ENCODE results near the gene NOC2L. TPM values are rescaled to one million over a fixed set of nuclear protein-coding genes. Genes with fewer than 3 reads are reported as not detected.

Gene NOC2L
- total RNA-seq, 1 donor from 2014 or later, result 50.6 TPM

DNA sequence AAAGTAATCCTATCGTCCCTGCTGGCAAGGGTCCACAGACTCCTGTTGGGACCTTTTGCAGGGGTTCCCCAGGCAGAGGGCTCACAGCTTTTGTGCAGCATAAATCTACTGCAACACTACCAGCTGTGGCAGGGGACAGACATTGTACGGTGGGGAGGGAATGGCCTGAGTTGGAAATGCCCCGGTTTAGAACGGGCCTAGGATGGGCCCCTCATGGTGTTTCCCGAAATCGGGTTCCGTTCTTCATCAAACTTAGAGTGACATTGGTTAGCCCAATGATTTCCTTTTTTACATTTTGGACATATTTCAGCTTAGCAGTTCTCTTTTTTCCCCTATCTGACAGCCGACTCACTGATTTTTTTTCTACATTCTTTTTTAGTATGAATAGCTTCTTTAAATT, 61.8 kb downstream of the NOC2L start:
- Mint-ChIP-seq H3K27ac (ENCODE audit: unreplicated experiment) (no peak overlapping the region), H3K27me3 (ENCODE audit: low read depth) (peaks cover 47% of the 10 kb centered on the region), H3K9me3 (ENCODE audit: low read depth) (no peaks in the 10 kb centered on the region), H3K36me3 (ENCODE audit: low read depth) (no peaks in the 10 kb centered on the region), H3K4me3 (ENCODE audit: unreplicated experiment) (no peak overlapping the region), H3K4me1 (ENCODE audit: low read depth) (no peaks in the 10 kb centered on the region)
- DNase-seq (ENCODE audit: low spot score), result no peak
- TF ChIP-seq, protein P1, sequence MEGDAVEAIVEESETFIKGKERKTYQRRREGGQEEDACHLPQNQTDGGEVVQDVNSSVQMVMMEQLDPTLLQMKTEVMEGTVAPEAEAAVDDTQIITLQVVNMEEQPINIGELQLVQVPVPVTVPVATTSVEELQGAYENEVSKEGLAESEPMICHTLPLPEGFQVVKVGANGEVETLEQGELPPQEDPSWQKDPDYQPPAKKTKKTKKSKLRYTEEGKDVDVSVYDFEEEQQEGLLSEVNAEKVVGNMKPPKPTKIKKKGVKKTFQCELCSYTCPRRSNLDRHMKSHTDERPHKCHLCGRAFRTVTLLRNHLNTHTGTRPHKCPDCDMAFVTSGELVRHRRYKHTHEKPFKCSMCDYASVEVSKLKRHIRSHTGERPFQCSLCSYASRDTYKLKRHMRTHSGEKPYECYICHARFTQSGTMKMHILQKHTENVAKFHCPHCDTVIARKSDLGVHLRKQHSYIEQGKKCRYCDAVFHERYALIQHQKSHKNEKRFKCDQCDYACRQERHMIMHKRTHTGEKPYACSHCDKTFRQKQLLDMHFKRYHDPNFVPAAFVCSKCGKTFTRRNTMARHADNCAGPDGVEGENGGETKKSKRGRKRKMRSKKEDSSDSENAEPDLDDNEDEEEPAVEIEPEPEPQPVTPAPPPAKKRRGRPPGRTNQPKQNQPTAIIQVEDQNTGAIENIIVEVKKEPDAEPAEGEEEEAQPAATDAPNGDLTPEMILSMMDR (IDR thresholded peaks at IDR 0.05), result no peak

Other genes with a start within 250 kb of the NOC2L start
- gene SAMD11, start 35.3 kb downstream of the NOC2L start, total RNA-seq, result 3.1 to 73.8 TPM (median 3.4 TPM) in 3 replicates
- 17.4 to 24.3 TPM (median 19.1 TPM) in 3 replicates for gene KLHL17, start 1.3 kb upstream of the NOC2L start, total RNA-seq
- 0.17 to 0.73 TPM (median 0.38 TPM) in 3 replicates for gene PLEKHN1, start 7.2 kb upstream of the NOC2L start, total RNA-seq
- 0.12 to 0.37 TPM (median 0.31 TPM) in 3 replicates for gene PERM1, start 22.8 kb upstream of the NOC2L start, total RNA-seq
- 56.6 to 137 TPM (median 136 TPM) in 3 replicates for gene HES4, start 40.8 kb upstream of the NOC2L start, total RNA-seq
- 28.5 to 42.8 TPM (median 42.2 TPM) in 3 replicates for gene ISG15, start 54.2 kb upstream of the NOC2L start, total RNA-seq
- gene AGRN, start 60.9 kb upstream of the NOC2L start, total RNA-seq, result 138 to 221 TPM (median 219 TPM) in 3 replicates
- not detected in 3 replicates for gene RNF223, start 115.0 kb upstream of the NOC2L start, total RNA-seq
- 9.2 to 15.1 TPM (median 9.2 TPM) in 3 replicates for gene C1orf159, start 156.8 kb upstream of the NOC2L start, total RNA-seq
- not detected in 3 replicates for gene TTLL10, start 214.6 kb upstream of the NOC2L start, total RNA-seq
- gene TNFRSF18, start 247.3 kb upstream of the NOC2L start, total RNA-seq, result not detected in 3 replicates

Measured in chondrocyte (in vitro differentiated cells).